ENCODE measurements around the gene PAIP2B.

The PAIP2B gene

GRCh38 chr2:71226096-71226964 is 573 bp downstream of the PAIP2B start (continued):
- TF ChIP-seq REST (tag by site-specific recombination; IDR thresholded peaks at IDR 0.05) (0 out of 2 replicates have a peak, but pooled peaks have one; percentile 27), ZNF488 (tag by site-specific recombination; IDR thresholded peaks at IDR 0.05) (no peak), ZNF202 (tag by site-specific recombination; IDR thresholded peaks at IDR 0.05; ENCODE audit: borderline replicate concordance) (no peak), ZNF518A (tag by site-specific recombination; conservative IDR thresholded peaks at IDR 0.05; ENCODE audit: low read depth) (no peak), ZNF404 (tag by site-specific recombination; IDR thresholded peaks at IDR 0.05) (no peak), ZNF274 (IDR thresholded peaks at IDR 0.05; ENCODE audit: low read length) (no peak), ZNF274 (tag by site-specific recombination; IDR thresholded peaks at IDR 0.05; ENCODE audit: borderline replicate concordance) (no peak), ZNF76 (tag by site-specific recombination; IDR thresholded peaks at IDR 0.05; ENCODE audit: borderline replicate concordance, low read depth) (0 out of 2 replicates have a peak, but pooled peaks have one; percentile 31), ZNF48 (tag by site-specific recombination; IDR thresholded peaks at IDR 0.05) (no peak), ZNF10 (tag by site-specific recombination; IDR thresholded peaks at IDR 0.05) (no peak; the same call in 1 of the 2 replicates), ZNF239 (tag by site-specific recombination; IDR thresholded peaks at IDR 0.05) (no peak), MZF1 (tag by site-specific recombination; IDR thresholded peaks at IDR 0.05; ENCODE audit: borderline replicate concordance) (no peak), ZNF112 (tag by site-specific recombination; IDR thresholded peaks at IDR 0.05) (no peak), HOXC10 (CRISPR knock-in tag; IDR thresholded peaks at IDR 0.05) (no peak), ZNF423 (tag by site-specific recombination; IDR thresholded peaks at IDR 0.05) (no peak), CTCF (tag by site-specific recombination; IDR thresholded peaks at IDR 0.05) (peak; percentile 89), ZNF214 (tag by site-specific recombination; IDR thresholded peaks at IDR 0.05; ENCODE audit: borderline replicate concordance) (no peak), ZBTB1 (tag by site-specific recombination; IDR thresholded peaks at IDR 0.05) (no peak), ZFHX2 (tag by site-specific recombination; conservative IDR thresholded peaks at IDR 0.05) (no peak), HOXA7 (CRISPR knock-in tag; IDR thresholded peaks at IDR 0.05; ENCODE audit: borderline replicate concordance) (no peak), ZNF670 (tag by site-specific recombination; IDR thresholded peaks at IDR 0.05; ENCODE audit: low read depth) (no peak), ZNF768 (tag by site-specific recombination; IDR thresholded peaks at IDR 0.05) (no peak), ZNF155 (tag by site-specific recombination; IDR thresholded peaks at IDR 0.05) (no peak), ZNF335 (tag by site-specific recombination; conservative IDR thresholded peaks at IDR 0.05) (peak; percentile 79), ZNF571 (tag by site-specific recombination; IDR thresholded peaks at IDR 0.05) (no peak), KLF17 (tag by site-specific recombination; IDR thresholded peaks at IDR 0.05) (0 out of 2 replicates have a peak, but pooled peaks have one; percentile 72), ZNF561 (tag by site-specific recombination; IDR thresholded peaks at IDR 0.05; ENCODE audit: borderline replicate concordance) (peak; percentile 86; the same call in 1 of the 2 replicates), ZSCAN30 (tag by site-specific recombination; IDR thresholded peaks at IDR 0.05) (no peak)

Data from HEK293 (cell line).